H1 (cell line): ENCODE data around the gene EGF. TPM values are rescaled to one million over a fixed set of nuclear protein-coding genes. Genes with fewer than 3 reads are reported as not detected.

Experiments
- CBX5 ChIP-seq: fragments of 300-800, 300-1000 bp; sonication (generic); IDR thresholded peaks from 2 replicates; pipeline ENCODE4 v1.7.1; 2016; ENCODE audit warnings: antibody characterized with exemption, low read length, low read depth
- CBX8 ChIP-seq: fragments of 300-800, 300-1000 bp; sonication (generic); IDR thresholded peaks from 2 replicates; pipeline ENCODE4 v1.7.1; 2016; ENCODE audit warnings: low read depth, low read length, borderline replicate concordance
- CTCF ChIP-seq, 3 experiments: IDR thresholded peaks; 1 replicate in 2 of 3; 2 replicates in 1 of 3; pipeline versions ENCODE4 v1.5.1 to v1.6.1; 2011; ENCODE audit warnings: low read length in 3 of 3, mild to moderate bottlenecking in 3 of 3, inconsistent platforms in 2 of 3, low read depth in 1 of 3, moderate library complexity in 1 of 3; ENCODE audit not compliant: insufficient read depth in 1 of 3; ENCODE audit errors: control extremely low read depth in 1 of 3
- GTF2F1 ChIP-seq: IDR thresholded peaks from 2 replicates; pipeline ENCODE4 v1.6.1; 2012; ENCODE audit warnings: low read depth, low read length, improper control_type of control experiment, borderline replicate concordance
- RAD21 ChIP-seq, 2 experiments: IDR thresholded peaks in 1 of 2; conservative IDR thresholded peaks in 1 of 2; 2 replicates each; pipeline ENCODE4 v1.6.1; 2011; ENCODE audit warnings: low read depth in 2 of 2, low read length in 2 of 2, improper control_type of control experiment in 1 of 2, inconsistent platforms in 1 of 2, mild to moderate bottlenecking in 1 of 2, moderate library complexity in 1 of 2
- SAP30 ChIP-seq: fragments of 300-600 bp; sonication (generic); IDR thresholded peaks from 2 replicates; pipeline ENCODE4 v1.7.1; 2012; ENCODE audit warnings: low read length, moderate library complexity, mild to moderate bottlenecking, inconsistent platforms; ENCODE audit not compliant: insufficient read depth, insufficient replicate concordance
- TCF12 ChIP-seq: IDR thresholded peaks from 2 replicates; pipeline ENCODE4 v1.6.1; 2011; ENCODE audit warnings: low read depth, mild to moderate bottlenecking, low read length
- polyA plus RNA-seq, 7 experiments: library from polyadenylated mRNA; depleted of rRNA in 3 of 7; stranded (reverse) in 5 of 7; unstranded in 2 of 7; fragments of >200 nt in 5 of 7; fragments of 200-250 nt in 2 of 7; gene quantifications; 1 replicate in 5 of 7; 2 replicates in 1 of 7; 4 replicates in 1 of 7; pipeline versions ENCODE4 v1.2.1 to v1.2.3, GENCODE V29; 2011 to 2013; ENCODE audit warnings: missing spikeins in 2 of 7, mixed read lengths in 2 of 7
- total RNA-seq: library from RNA; stranded (reverse); fragmentation: NEBNext Ultra II Directional; extraction: Animal tissue kit (Norgen Biotek cat#: 25700); gene quantifications from 2 replicates; pipeline ENCODE4 v1.2.1, GENCODE V29; 2021

The EGF gene
- total and polyA plus RNA-seq, 2 of the 8 experiments (the other 6 are each of a cell fraction or from before 2014, with no cell fraction given), result 1.5 to 2.6 TPM

- TF ChIP-seq CTCF (IDR thresholded peaks at IDR 0.05; ENCODE audit: control extremely low read depth in 1 of 3, insufficient read depth in 1 of 3, low read depth in 1 of 3, low read length in 3 of 3), result no peak
- no peak for TF ChIP-seq SAP30
- no peak for TF ChIP-seq RAD21 (IDR thresholded peaks at IDR 0.05 in 1 of 2, conservative IDR thresholded peaks at IDR 0.05 in 1 of 2; ENCODE audit: low read depth in 2 of 2, low read length in 2 of 2)
- no peak for TF ChIP-seq CBX8
- no peak for TF ChIP-seq GTF2F1
- no peak for TF ChIP-seq CBX5
- TF ChIP-seq TCF12, result no peak
These were observed 69.3 kb downstream of the EGF start (continued) for GRCh38 chr4:109981936-109982335.
